ENCODE data around the gene ACAD10.

GRCh38 chr12:111636209-111636945, 49.5 kb upstream of the ACAD10 start:
- TF ChIP-seq POLR2AphosphoS5 (IDR thresholded peaks at IDR 0.05) (peak in 2 of 4 donors; percentile 17 to 31), POLR2A (IDR thresholded peaks at IDR 0.05) (no peak)
